CD8-positive, alpha-beta memory T cell (primary cell): ENCODE measurements around the gene NACC2. TPM values are rescaled to one million over a fixed set of nuclear protein-coding genes. Genes with fewer than 3 reads are reported as not detected.

Source experiments
- CTCF ChIA-PET: fragments of 350-600 bp; sonication (Branson Sonifier 250); formaldehyde crosslinking; loops from one replicate; lab custom pipeline; 2021; ENCODE audit warnings: antibody characterized with exemption; lab: Charles Lee
- POLR2A ChIA-PET: fragments of 350-600 bp; sonication (Branson Sonifier 250); formaldehyde crosslinking; loops from one replicate; lab custom pipeline; 2021; ENCODE audit warnings: antibody characterized with exemption; lab: Charles Lee
- DNase-seq, 5 donors: peaks; one replicate each; pipeline versions ENCODE4 v3.0.0 to v3.0.0-alpha.2; 2020 to 2022; ENCODE audit warnings: mixed read lengths in 1 of 5
- H3K27ac ChIP-seq: one replicate; pipeline ENCODE4 v1.7.0; 2013; ENCODE audit warnings: low read depth, mild to moderate bottlenecking, low read length, moderate library complexity
- H3K27me3 ChIP-seq: 2 replicates; pipeline ENCODE4 v1.7.0; 2013; ENCODE audit warnings: low read length, mild to moderate bottlenecking; ENCODE audit not compliant: insufficient read depth, poor library complexity, severe bottlenecking
- H3K36me3 ChIP-seq: 2 replicates; pipeline ENCODE4 v1.7.0; 2013; ENCODE audit warnings: mild to moderate bottlenecking, low read length, moderate library complexity; ENCODE audit not compliant: insufficient read depth
- H3K4me1 ChIP-seq: 2 replicates; pipeline ENCODE4 v1.7.0; 2013; ENCODE audit warnings: mild to moderate bottlenecking, low read length, moderate library complexity; ENCODE audit not compliant: insufficient read depth
- H3K4me3 ChIP-seq: 2 replicates; pipeline ENCODE4 v1.7.0; 2013; ENCODE audit warnings: mild to moderate bottlenecking, low read length
- H3K9me3 ChIP-seq: 2 replicates; pipeline ENCODE4 v1.7.0; 2013; ENCODE audit warnings: mild to moderate bottlenecking, low read length
- H3K27ac Mint-ChIP-seq, 8 donors: one replicate each; pipeline ENCODE4 v1.8.0; 2020 to 2021; ENCODE audit warnings: mixed read lengths in 8 of 8, mild to moderate bottlenecking in 6 of 8, inconsistent platforms in 3 of 8, moderate library complexity in 3 of 8
- H3K27me3 Mint-ChIP-seq, 2 donors: one replicate each; pipeline ENCODE4 v1.8.0; 2020 to 2021; ENCODE audit warnings: mixed read lengths in 2 of 2, mild to moderate bottlenecking in 1 of 2, moderate library complexity in 1 of 2
- H3K36me3 Mint-ChIP-seq, 3 donors: one replicate each; pipeline ENCODE4 v1.8.0; 2020 to 2021; ENCODE audit warnings: mixed read lengths in 3 of 3, inconsistent platforms in 1 of 3, mild to moderate bottlenecking in 1 of 3
- H3K4me1 Mint-ChIP-seq, 3 donors: one replicate each; pipeline ENCODE4 v1.8.0; 2020 to 2021; ENCODE audit warnings: mixed read lengths in 3 of 3, inconsistent platforms in 1 of 3, mild to moderate bottlenecking in 1 of 3
- H3K4me3 Mint-ChIP-seq, 7 donors: one replicate each; pipeline ENCODE4 v1.8.0; 2020 to 2021; ENCODE audit warnings: mixed read lengths in 7 of 7, mild to moderate bottlenecking in 6 of 7, moderate library complexity in 4 of 7, inconsistent platforms in 2 of 7
- H3K9me3 Mint-ChIP-seq, 5 donors: one replicate each; pipeline ENCODE4 v1.8.0; 2020 to 2022; ENCODE audit warnings: mixed read lengths in 5 of 5, mild to moderate bottlenecking in 3 of 5, moderate library complexity in 2 of 5, inconsistent platforms in 1 of 5
- polyA plus RNA-seq: library from polyadenylated mRNA; unstranded; fragments of 300-500 nt; fragmentation: Illumina TruSeq; gene quantifications from one replicate; pipeline ENCODE4 v1.2.3, GENCODE V29; 2021
- total RNA-seq, 2 experiments: library from RNA; stranded (reverse); gene quantifications; one replicate each; pipeline ENCODE4 v1.2.3, GENCODE V29; 2021

The NACC2 gene
- total and polyA plus RNA-seq, 3 experiments from 2014 or later, result 2.9 to 9.1 (median 9.0) TPM

DNA sequence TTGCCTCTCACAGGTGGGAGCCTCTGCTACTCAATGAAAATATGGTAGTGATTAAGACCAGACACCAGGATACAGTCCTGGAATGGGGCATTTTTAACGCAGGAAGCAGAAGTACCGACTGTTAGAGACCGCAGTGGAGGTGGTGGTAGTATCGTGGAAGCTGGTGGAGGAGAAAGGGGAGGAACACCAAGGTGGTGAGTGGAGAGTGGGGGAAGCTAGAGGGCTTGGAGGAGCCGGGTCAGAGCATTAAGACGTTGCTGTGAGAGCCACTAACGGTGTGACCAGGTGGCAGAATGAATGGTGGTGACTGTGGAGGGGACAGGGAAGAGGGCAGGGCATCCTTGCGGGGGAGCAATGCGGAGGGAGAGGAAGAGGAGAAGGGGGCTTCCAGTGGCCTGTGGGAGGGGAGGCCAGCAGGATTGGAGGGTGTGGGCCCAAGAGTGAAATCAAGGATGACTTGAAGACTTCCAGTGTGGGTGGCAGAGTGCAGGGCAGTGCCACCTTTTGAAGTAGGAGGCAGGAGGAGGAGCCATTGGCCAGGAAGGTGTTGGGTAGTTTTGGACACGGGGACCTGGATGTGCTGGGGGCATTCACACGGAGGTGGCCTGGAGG is 132.3 kb downstream of the NACC2 start:
- Histone ChIP-seq H3K4me3 (no peak overlapping the region), H3K27me3 (no peaks in the 10 kb centered on the region), H3K36me3 (no peaks in the 10 kb centered on the region), H3K4me1 (peaks cover 23% of the 10 kb centered on the region), H3K27ac (no peak overlapping the region), H3K9me3 (no peaks in the 10 kb centered on the region)
- POLR2A ChIA-PET, result no interaction called here
- DNase-seq, result no peak
- Mint-ChIP-seq H3K4me3 (peak overlapping the region in 5 of 7 donors; percentile 12 to 76 (median 72)), H3K27me3 (peaks cover 3 to 5% of the 10 kb centered on the region in 2 donors), H3K27ac (peak overlapping the region in 3 of 8 donors; percentile 65 to 82 (median 68)), H3K4me1 (peaks cover 30 to 40% (median 32%) of the 10 kb centered on the region in 3 donors), H3K36me3 (peaks cover 0 to 5% (median 0%) of the 10 kb centered on the region in 3 donors), H3K9me3 (no peaks in the 10 kb centered on the region)
- CTCF ChIA-PET, result interaction anchor here (1.5 kb wide), 1 partner anchor 160 kb away, joined by 6 read pairs; no protein-coding TSS in a partner anchor

DNA sequence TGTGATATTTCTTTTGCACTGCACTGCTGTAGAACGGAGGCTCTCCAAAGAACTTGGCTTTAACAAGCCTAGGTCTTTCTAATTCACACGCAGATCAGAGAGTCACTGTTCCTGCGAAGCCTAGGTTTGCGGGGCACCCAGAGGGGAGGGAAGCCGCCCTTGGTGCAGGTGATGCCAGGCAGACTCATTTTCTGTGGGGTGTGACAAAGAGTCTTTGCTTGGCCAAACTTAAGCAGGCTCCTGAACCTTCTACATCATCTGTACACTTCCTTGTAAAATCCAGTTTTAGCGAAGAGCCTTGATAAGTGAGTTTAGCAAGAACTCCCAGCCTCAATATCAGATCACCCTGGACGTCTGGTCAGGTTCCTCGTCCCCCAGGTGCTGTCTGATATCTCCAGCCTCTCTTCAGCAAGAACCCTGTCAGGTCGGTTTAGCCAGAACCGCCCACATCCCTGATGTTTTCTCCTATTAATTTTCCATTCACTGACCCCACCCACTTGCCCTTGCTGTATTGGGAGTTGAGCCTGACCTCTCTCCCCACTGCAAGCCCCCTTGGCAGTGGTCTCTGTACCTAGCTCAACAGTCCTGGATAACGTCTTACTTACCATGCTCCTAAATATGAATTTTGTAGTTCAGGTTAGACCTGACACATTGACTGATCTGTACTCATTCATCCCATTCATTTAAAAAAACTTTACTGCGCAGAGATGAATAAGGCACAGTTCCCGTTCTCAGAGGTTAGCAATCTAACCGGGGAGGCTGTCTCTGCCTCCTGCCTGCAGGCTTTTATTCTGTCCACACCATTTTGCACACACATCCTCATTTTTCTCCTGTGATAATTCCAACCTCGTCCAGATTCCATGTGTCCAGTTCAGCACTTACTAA is 133.0 kb downstream of the NACC2 start:
- peaks cover 16% of the 10 kb centered on the region for H3K4me1 ChIP-seq
- H3K4me3 ChIP-seq, result peak overlapping the region; percentile 23
- peak overlapping the region; percentile 47 to 91 (median 82) for H3K27ac Mint-ChIP-seq

DNA sequence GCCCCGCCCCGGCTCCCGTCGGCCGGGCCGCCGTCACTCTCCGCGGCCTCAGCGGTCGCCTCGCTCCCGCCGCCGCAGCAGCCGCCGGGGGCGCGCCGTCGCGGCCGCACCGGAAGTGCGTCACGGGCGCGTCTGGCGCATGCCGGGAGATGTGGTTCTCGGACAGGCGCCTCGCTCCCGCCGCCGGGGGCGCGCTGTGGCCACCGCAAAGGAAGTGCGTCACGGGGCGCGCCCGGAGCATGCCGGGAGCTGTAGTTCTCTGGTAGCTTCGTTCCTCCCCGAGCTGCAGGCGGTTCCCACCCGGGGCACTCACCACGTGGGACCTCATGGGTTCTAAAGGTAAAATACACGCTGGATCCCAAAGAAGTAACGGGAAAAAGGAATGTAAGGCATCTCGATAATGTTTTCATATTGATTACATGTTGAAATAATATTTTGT is 133.8 kb downstream of the NACC2 start, which contains the start of gene UBAC1:
UBAC1 (minus strand) TSS at position 97 of the 439 bp plus-strand sequence. CDS start 211 bp downstream, outside the sequence.
- Mint-ChIP-seq H3K4me1 (peaks cover 26 to 39% (median 27%) of the 10 kb centered on the region in 3 donors), H3K27me3 (no peaks in the 10 kb centered on the region), H3K27ac (peak within 1 kb of the TSS; percentile 55 to 93 (median 86)), H3K4me3 (peak within 1 kb of the TSS; percentile 79 to 92 (median 86)), H3K36me3 (peaks cover 0 to 5% (median 0%) of the 10 kb centered on the region in 3 donors), H3K9me3 (no peaks in the 10 kb centered on the region)
- DNase-seq, result peak; percentile 92 to 96 (median 94)
- CTCF ChIA-PET, result interaction anchor here (1.8 kb wide), 1 partner anchor 161 kb away, joined by 7 read pairs; no protein-coding TSS in a partner anchor
- H3K4me1 ChIP-seq, result peaks cover 16% of the 10 kb centered on the region
- peak within 1 kb of the TSS; percentile 70 for H3K4me3 ChIP-seq
- H3K36me3 ChIP-seq, result no peaks in the 10 kb centered on the region
- peak within 1 kb of the TSS; percentile 83 for H3K27ac ChIP-seq
- POLR2A ChIA-PET, result interaction anchor here (0.6 to 1.0 kb wide), 2 partner anchors 29 to 54 kb away, joined by 3 read pairs; partner anchors contain the start of gene CAMSAP1
- H3K27me3 ChIP-seq, result no peaks in the 10 kb centered on the region
- no peaks in the 10 kb centered on the region for H3K9me3 ChIP-seq

More for the DNA sequence above, 133.0 kb downstream of the NACC2 start:
- Histone ChIP-seq H3K27me3 (no peaks in the 10 kb centered on the region), H3K36me3 (no peaks in the 10 kb centered on the region), H3K9me3 (no peaks in the 10 kb centered on the region), H3K27ac (no peak overlapping the region)
- ChIA-PET POLR2A (interaction anchor here (0.6 to 1.0 kb wide), 2 partner anchors 28 to 55 kb away, joined by 3 read pairs; partner anchors contain the start of gene CAMSAP1), CTCF (no interaction called here)
- H3K9me3 Mint-ChIP-seq, result no peaks in the 10 kb centered on the region
- DNase-seq, result no peak
- peaks cover 0 to 5% (median 0%) of the 10 kb centered on the region in 3 donors for H3K36me3 Mint-ChIP-seq
- H3K4me3 Mint-ChIP-seq, result peak overlapping the region; percentile 68 to 81 (median 74)
- H3K27me3 Mint-ChIP-seq, result no peaks in the 10 kb centered on the region
- H3K4me1 Mint-ChIP-seq, result peaks cover 24 to 36% (median 27%) of the 10 kb centered on the region in 3 donors

DNA sequence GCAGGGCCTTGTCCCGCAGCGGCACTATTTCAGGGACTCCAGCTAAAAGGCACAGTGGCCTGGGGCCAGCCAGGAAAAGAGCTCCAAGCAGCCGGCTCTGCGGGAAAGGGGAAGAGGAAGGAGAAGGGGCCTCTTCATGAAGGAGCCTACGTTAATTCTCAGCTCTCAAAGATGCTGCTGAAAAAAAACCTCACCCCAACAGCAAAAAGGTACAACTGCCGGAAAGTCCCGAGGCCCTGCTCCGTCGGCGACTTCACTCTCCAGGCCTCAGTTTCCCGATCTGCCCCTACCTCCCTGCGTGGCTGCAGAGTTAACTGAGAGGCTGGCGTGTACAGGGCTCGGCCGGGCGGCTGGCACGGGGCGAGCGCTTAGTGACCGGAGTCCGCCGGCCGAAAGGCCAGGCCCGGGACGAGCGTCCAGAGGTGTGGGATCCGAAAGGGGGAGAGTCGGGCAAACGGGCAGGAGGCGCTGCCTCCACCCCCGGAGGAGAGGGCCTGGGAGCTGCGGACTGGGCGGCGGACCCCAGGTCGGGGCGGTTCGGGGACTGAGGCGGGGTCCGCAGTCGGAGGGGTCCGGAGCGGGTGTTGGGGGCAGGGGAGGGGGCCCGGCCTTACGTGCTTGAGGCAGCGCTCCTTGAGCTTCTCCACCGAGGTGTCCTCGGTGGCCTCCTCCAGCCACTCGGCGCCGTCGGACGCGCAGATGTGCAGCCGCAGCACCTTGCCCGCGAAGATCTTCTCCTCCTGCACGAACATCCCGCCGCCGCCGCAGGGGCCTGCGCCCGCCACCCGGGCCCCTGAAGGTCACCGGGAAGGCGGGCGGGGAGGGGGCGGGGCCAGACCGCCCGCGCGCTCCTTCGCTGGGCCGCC is 134.4 kb downstream of the NACC2 start:
- Mint-ChIP-seq H3K4me3 (peak overlapping the region; percentile 79 to 92 (median 86)), H3K9me3 (no peaks in the 10 kb centered on the region), H3K27me3 (no peaks in the 10 kb centered on the region), H3K27ac (peak overlapping the region in 7 of 8 donors; percentile 55 to 93 (median 86)), H3K4me1 (peaks cover 27 to 41% (median 28%) of the 10 kb centered on the region in 3 donors), H3K36me3 (peaks cover 0 to 5% (median 0%) of the 10 kb centered on the region in 3 donors)
- Histone ChIP-seq H3K4me1 (peaks cover 16% of the 10 kb centered on the region), H3K27ac (peak overlapping the region; percentile 83), H3K4me3 (peak overlapping the region; percentile 70), H3K27me3 (no peaks in the 10 kb centered on the region), H3K36me3 (no peaks in the 10 kb centered on the region), H3K9me3 (no peaks in the 10 kb centered on the region)
- DNase-seq, result no peak
- ChIA-PET POLR2A (interaction anchor here (0.7 to 1.0 kb wide), 2 partner anchors 52 to 53 kb away, joined by 3 read pairs; partner anchors contain the start of gene CAMSAP1), CTCF (interaction anchor here (0.8 to 1.8 kb wide), 2 partner anchors 53 to 162 kb away, joined by 3 to 7 read pairs; partner anchors contain the start of gene CAMSAP1)

DNA sequence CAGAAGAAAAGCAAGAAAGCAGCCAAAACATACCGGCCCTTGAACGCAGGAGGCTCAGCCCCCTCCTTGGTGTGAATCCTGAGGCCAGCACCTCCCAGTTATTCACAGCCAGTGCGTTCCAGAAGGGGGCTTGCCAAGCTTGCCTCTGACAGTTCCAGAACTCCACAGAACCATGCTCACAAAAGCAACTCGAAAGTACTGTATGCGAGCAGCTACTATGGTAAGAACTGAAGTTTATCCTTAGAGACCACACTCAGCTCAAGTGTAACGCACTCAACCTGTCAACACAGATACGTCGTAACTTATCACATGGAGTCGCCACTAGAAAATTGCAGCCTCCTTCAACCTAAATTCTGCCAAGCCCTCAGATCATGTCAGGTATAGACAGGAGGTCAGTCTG is 135.3 kb downstream of the NACC2 start:
- Histone ChIP-seq H3K27me3 (no peaks in the 10 kb centered on the region), H3K9me3 (no peaks in the 10 kb centered on the region), H3K4me3 (peak overlapping the region; percentile 70), H3K36me3 (peaks cover 2% of the 10 kb centered on the region), H3K4me1 (peaks cover 16% of the 10 kb centered on the region), H3K27ac (peak overlapping the region; percentile 83)
- Mint-ChIP-seq H3K27me3 (no peaks in the 10 kb centered on the region), H3K9me3 (no peaks in the 10 kb centered on the region), H3K4me3 (peak overlapping the region; percentile 79 to 92 (median 86)), H3K4me1 (peaks cover 27 to 41% (median 28%) of the 10 kb centered on the region in 3 donors), H3K36me3 (peaks cover 0 to 9% (median 0%) of the 10 kb centered on the region in 3 donors), H3K27ac (peak overlapping the region in 6 of 8 donors; percentile 55 to 93 (median 83))
- CTCF ChIA-PET, result interaction anchor here (0.8 to 1.8 kb wide), 2 partner anchors 52 to 162 kb away, joined by 3 to 7 read pairs; partner anchors contain the start of gene CAMSAP1
- POLR2A ChIA-PET, result interaction anchor here (0.7 kb wide), 1 partner anchor 51 kb away, joined by 3 read pairs; no protein-coding TSS in a partner anchor
- no peak for DNase-seq

DNA sequence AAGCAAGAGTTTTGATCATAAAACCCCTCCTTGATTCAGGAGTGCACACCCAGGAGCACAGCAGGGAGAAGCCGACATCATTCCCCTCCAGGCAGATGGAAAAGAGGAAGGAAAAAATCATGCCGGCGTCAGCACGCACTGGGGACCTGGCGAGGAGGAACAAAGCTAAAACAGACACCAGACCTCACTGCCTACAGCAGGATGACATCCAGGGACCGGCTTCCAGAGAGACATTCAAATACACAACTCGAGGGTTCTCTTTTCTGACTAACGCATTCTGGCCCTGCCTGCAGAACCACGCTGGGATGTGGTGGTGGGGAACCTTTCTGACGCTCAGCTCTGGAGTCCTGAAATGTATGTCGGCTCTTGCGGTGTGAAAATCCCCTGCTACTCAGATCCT is 136.6 kb downstream of the NACC2 start:
- Mint-ChIP-seq H3K4me1 (peaks cover 27 to 41% (median 28%) of the 10 kb centered on the region in 3 donors), H3K9me3 (no peaks in the 10 kb centered on the region), H3K27ac (peak overlapping the region in 3 of 8 donors; percentile 1 to 77 (median 73)), H3K36me3 (peaks cover 0 to 22% (median 4%) of the 10 kb centered on the region in 3 donors), H3K4me3 (peak overlapping the region in 2 of 7 donors; percentile 28 to 79), H3K27me3 (no peaks in the 10 kb centered on the region)
- Histone ChIP-seq H3K4me3 (no peak overlapping the region), H3K4me1 (peaks cover 16% of the 10 kb centered on the region), H3K27me3 (no peaks in the 10 kb centered on the region), H3K36me3 (peaks cover 6% of the 10 kb centered on the region), H3K9me3 (no peaks in the 10 kb centered on the region), H3K27ac (peak overlapping the region; percentile 83)
- DNase-seq, result no peak
- POLR2A ChIA-PET, result interaction anchor here (0.6 to 0.7 kb wide), 3 partner anchors 39 to 447 kb away, joined by 4 to 7 read pairs (median 7); no protein-coding TSS in a partner anchor
- CTCF ChIA-PET, result interaction anchor here (1.0 kb wide), 1 partner anchor 10 kb away, joined by 3 read pairs; no protein-coding TSS in a partner anchor
